ENCODE results near the gene LGR6. TPM values are rescaled to one million over a fixed set of nuclear protein-coding genes. Genes with fewer than 3 reads are reported as not detected.

Gene LGR6
- total RNA-seq, 1 experiment from 2014 or later = 0.08 TPM

- ChIA-PET CTCF (interaction anchor here (0.6 kb wide), 1 partner anchor 139 kb away, joined by 3 read pairs; no protein-coding TSS in a partner anchor), POLR2A (no interaction called here)
- no peak overlapping the region for H3K4me3 ChIP-seq (ENCODE audit: low read depth in 2 of 2, low read length in 2 of 2)
- TF ChIP-seq SIN3A (IDR thresholded peaks at IDR 0.05; ENCODE audit: borderline replicate concordance, insufficient read depth, low read depth, low read length) = no peak
- no peak for TF ChIP-seq REST (IDR thresholded peaks at IDR 0.05; ENCODE audit: insufficient read depth in 1 of 2, low read depth in 2 of 2, low read length in 1 of 2)
- TF ChIP-seq POLR2AphosphoS5 (IDR thresholded peaks at IDR 0.05; ENCODE audit: low read depth, low read length) = no peak
- no peak for TF ChIP-seq CTCF (IDR thresholded peaks at IDR 0.05)
- no peak for TF ChIP-seq TCF7L2 (IDR thresholded peaks at IDR 0.05; ENCODE audit: low read depth, low read length)
- ATAC-seq (no peak), DNase-seq (ENCODE audit: low read depth, low spot score) (no peak)
- no peaks in the 10 kb centered on the region for H3K27me3 ChIP-seq (ENCODE audit: control insufficient read depth, insufficient read depth, low read length)
- no peaks in the 10 kb centered on the region for H3K36me3 ChIP-seq (ENCODE audit: control insufficient read depth, insufficient read depth, low read length)
- in situ Hi-C loops (cut with HindIII; ENCODE audit: low pct_unique_long_range_greater_than_20kb, low sequenced_read_pairs) (loop anchor here (25.0 kb wide), 1 partner anchor 110 kb away; no protein-coding TSS in a partner anchor), intact Hi-C loops (cut with micrococcal nuclease; ENCODE audit: unreplicated experiment) (no loop called here)
- H3K4me1 ChIP-seq (ENCODE audit: control insufficient read depth, insufficient read depth, low read length) = peaks cover 8% of the 10 kb centered on the region; the same call in 1 of the 2 replicates
- H3K9me3 ChIP-seq (ENCODE audit: control insufficient read depth, insufficient read depth, low read depth, low read length) = no peaks in the 10 kb centered on the region
- BruUV-seq (replicated peaks) = no TSS peak
- no peak overlapping the region for H3K27ac ChIP-seq (ENCODE audit: low read length)
Measured at GRCh38 chr1:202201971-202202370, 8.4 kb downstream of the LGR6 start.

GRCh38 chr1:202202500-202203168, 9.0 kb downstream of the LGR6 start:
- ChIA-PET CTCF (no interaction called here), POLR2A (no interaction called here)
- Histone ChIP-seq H3K4me3 (ENCODE audit: low read depth in 2 of 2, low read length in 2 of 2) (no peak overlapping the region), H3K36me3 (ENCODE audit: control insufficient read depth, insufficient read depth, low read length) (no peaks in the 10 kb centered on the region), H3K27me3 (ENCODE audit: control insufficient read depth, insufficient read depth, low read length) (no peaks in the 10 kb centered on the region), H3K27ac (ENCODE audit: low read length) (no peak overlapping the region), H3K9me3 (ENCODE audit: control insufficient read depth, insufficient read depth, low read depth, low read length) (no peaks in the 10 kb centered on the region), H3K4me1 (ENCODE audit: control insufficient read depth, insufficient read depth, low read length) (peaks cover 8% of the 10 kb centered on the region; the same call in 1 of the 2 replicates)
- in situ Hi-C loops (cut with HindIII; ENCODE audit: low pct_unique_long_range_greater_than_20kb, low sequenced_read_pairs) (loop anchor here (25.0 kb wide), 1 partner anchor 110 kb away; no protein-coding TSS in a partner anchor), intact Hi-C loops (cut with micrococcal nuclease; ENCODE audit: unreplicated experiment) (no loop called here)
- ATAC-seq (no peak; the same call in 1 of the 2 replicates), DNase-seq (ENCODE audit: low read depth, low spot score) (no peak)
- TF ChIP-seq SIN3A (IDR thresholded peaks at IDR 0.05; ENCODE audit: borderline replicate concordance, insufficient read depth, low read depth, low read length) = no peak
- no peak for TF ChIP-seq TCF7L2 (IDR thresholded peaks at IDR 0.05; ENCODE audit: low read depth, low read length)
- no peak for TF ChIP-seq CTCF (IDR thresholded peaks at IDR 0.05)
- TF ChIP-seq REST (IDR thresholded peaks at IDR 0.05; ENCODE audit: insufficient read depth in 1 of 2, low read depth in 2 of 2, low read length in 1 of 2) = no peak
- no peak for TF ChIP-seq POLR2AphosphoS5 (IDR thresholded peaks at IDR 0.05; ENCODE audit: low read depth, low read length)
- no TSS peak for BruUV-seq (replicated peaks)

Data from Panc1 (cell line).